ENCODE measurements around the gene CNPPD1. TPM values are rescaled to one million over a fixed set of nuclear protein-coding genes. Genes with fewer than 3 reads are reported as not detected.

CNPPD1 gene
- 10 to 100 TPM; 37.9 to 46.2 (median 42.2) TPM for total RNA-seq (2021; fragmentation: NEBNext Ultra II Directional; extraction: Animal tissue kit (Norgen Biotek cat#: 25700))
- long read RNA-seq, transcript CNPPD1-201 (8 exons, 2,060 nt), result major isoform, 22 of 30 reads
- long read RNA-seq, partial matches to known transcripts, result 3 of 30 reads
- long read RNA-seq, other reads (novel, unspliced or antisense), result 2 of 30 reads

- DNase-seq, result peak; percentile 60
- H3K4me3 Mint-ChIP-seq, result peak within 1 kb of the TSS; percentile 94
- peaks cover 38% of the 10 kb centered on the region for H3K4me1 Mint-ChIP-seq (ENCODE audit: low read depth)
- H3K9me3 Mint-ChIP-seq, result no peaks in the 10 kb centered on the region
- TF ChIP-seq, protein P1, sequence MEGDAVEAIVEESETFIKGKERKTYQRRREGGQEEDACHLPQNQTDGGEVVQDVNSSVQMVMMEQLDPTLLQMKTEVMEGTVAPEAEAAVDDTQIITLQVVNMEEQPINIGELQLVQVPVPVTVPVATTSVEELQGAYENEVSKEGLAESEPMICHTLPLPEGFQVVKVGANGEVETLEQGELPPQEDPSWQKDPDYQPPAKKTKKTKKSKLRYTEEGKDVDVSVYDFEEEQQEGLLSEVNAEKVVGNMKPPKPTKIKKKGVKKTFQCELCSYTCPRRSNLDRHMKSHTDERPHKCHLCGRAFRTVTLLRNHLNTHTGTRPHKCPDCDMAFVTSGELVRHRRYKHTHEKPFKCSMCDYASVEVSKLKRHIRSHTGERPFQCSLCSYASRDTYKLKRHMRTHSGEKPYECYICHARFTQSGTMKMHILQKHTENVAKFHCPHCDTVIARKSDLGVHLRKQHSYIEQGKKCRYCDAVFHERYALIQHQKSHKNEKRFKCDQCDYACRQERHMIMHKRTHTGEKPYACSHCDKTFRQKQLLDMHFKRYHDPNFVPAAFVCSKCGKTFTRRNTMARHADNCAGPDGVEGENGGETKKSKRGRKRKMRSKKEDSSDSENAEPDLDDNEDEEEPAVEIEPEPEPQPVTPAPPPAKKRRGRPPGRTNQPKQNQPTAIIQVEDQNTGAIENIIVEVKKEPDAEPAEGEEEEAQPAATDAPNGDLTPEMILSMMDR (IDR thresholded peaks at IDR 0.05), result no peak
- peak within 1 kb of the TSS; percentile 95 for H3K27ac Mint-ChIP-seq
- peaks cover 27% of the 10 kb centered on the region for H3K36me3 Mint-ChIP-seq (ENCODE audit: low read depth)
- H3K27me3 Mint-ChIP-seq (ENCODE audit: insufficient read depth), result peaks cover 2% of the 10 kb centered on the region
These were observed at the start of gene CNPPD1 for GRCh38 chr2:219176818-219177551. Gene CNPPD1, minus strand, starts transcription at chr2:219176925. Its CDS starts 97 bp downstream, at chr2:219176828.

DNA sequence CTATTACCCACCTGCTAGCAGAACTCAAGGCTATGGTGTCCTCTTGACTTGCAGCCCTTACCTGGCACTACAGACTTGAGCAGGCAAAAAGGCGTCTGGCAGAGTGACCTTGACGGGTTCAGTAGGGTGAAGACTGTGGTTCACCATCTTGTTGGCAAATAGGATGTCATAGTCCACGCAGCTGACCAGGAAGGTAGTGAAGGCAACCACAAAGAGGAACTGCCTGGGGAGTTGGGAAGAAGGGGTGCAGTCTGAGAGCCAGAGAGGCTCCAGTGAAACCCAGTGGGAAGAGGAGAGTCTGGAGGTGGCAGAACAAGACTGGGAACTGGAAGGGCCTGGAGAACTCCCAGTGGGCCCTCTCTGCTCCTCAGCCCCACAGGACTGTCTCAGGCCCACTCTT lies 48.6 kb upstream of the CNPPD1 start:
- Mint-ChIP-seq H3K27me3 (ENCODE audit: insufficient read depth) (no peaks in the 10 kb centered on the region), H3K4me1 (ENCODE audit: low read depth) (peaks cover 18% of the 10 kb centered on the region), H3K9me3 (no peaks in the 10 kb centered on the region), H3K27ac (no peak overlapping the region), H3K36me3 (ENCODE audit: low read depth) (peaks cover 9% of the 10 kb centered on the region), H3K4me3 (no peak overlapping the region)
- TF ChIP-seq, protein P1 (IDR thresholded peaks at IDR 0.05), result no peak
- DNase-seq, result no peak

- no peaks in the 10 kb centered on the region for H3K9me3 Mint-ChIP-seq
- no peak for DNase-seq
- no peaks in the 10 kb centered on the region for H3K27me3 Mint-ChIP-seq (ENCODE audit: insufficient read depth)
- H3K27ac Mint-ChIP-seq, result no peak overlapping the region
- H3K4me1 Mint-ChIP-seq (ENCODE audit: low read depth), result peaks cover 23% of the 10 kb centered on the region
- peaks cover 9% of the 10 kb centered on the region for H3K36me3 Mint-ChIP-seq (ENCODE audit: low read depth)
- no peak overlapping the region; the same call in 1 of the 2 replicates for H3K4me3 Mint-ChIP-seq
- TF ChIP-seq, protein P1 (IDR thresholded peaks at IDR 0.05), result no peak
These were observed 47.3 kb upstream of the CNPPD1 start for GRCh38 chr2:219223831-219224610.

DNA sequence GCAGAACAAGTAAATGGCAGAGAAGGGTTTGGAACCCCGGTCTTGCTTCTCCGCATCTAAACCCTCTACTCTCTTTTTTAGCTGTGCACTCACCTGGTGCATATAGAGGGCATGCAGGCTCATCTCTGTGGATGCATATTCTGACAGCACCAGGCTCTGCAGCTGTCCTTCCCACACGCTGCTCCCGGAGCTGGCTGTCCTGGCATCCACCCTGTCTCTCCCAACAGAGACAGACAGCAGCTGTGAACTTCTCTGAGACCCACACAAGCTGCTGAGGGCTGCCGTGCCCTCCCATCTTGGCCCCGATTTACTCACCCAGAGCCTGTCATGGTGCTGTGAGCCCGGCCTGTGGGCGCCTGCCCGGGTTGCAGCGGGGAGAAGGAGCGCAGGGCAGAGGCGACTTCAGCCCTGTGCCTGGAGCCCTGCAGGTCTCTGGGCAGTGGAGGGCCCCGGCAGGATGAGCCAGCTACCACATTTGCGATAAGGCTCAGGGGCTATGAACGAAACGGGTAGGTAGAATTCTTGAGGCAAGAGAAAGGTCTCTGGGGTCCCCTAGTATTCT lies 45.3 kb upstream of the CNPPD1 start:
- Mint-ChIP-seq H3K36me3 (ENCODE audit: low read depth) (peaks cover 9% of the 10 kb centered on the region), H3K9me3 (no peaks in the 10 kb centered on the region), H3K27me3 (ENCODE audit: insufficient read depth) (no peaks in the 10 kb centered on the region; the same call in 1 of the 2 replicates), H3K4me1 (ENCODE audit: low read depth) (peaks cover 19% of the 10 kb centered on the region), H3K27ac (no peak overlapping the region), H3K4me3 (no peak overlapping the region)
- DNase-seq, result no peak
- TF ChIP-seq, protein P1 (IDR thresholded peaks at IDR 0.05), result no peak

- H3K4me3 Mint-ChIP-seq, result no peak overlapping the region
- no peaks in the 10 kb centered on the region; the same call in none of the 2 replicates for H3K27me3 Mint-ChIP-seq (ENCODE audit: insufficient read depth)
- TF ChIP-seq, protein P1 (IDR thresholded peaks at IDR 0.05), result no peak
- H3K36me3 Mint-ChIP-seq (ENCODE audit: low read depth), result peaks cover 4% of the 10 kb centered on the region
- H3K4me1 Mint-ChIP-seq (ENCODE audit: low read depth), result peaks cover 24% of the 10 kb centered on the region
- H3K9me3 Mint-ChIP-seq, result no peaks in the 10 kb centered on the region
- no peak for DNase-seq
- H3K27ac Mint-ChIP-seq, result no peak overlapping the region
These were observed 44.1 kb upstream of the CNPPD1 start for GRCh38 chr2:219220652-219221402.
